Measurements from ENCODE around the gene R3HDM1. TPM values are rescaled to one million over a fixed set of nuclear protein-coding genes. Genes with fewer than 3 reads are reported as not detected.
"Not testable (repeated sequence)": the region's sequence is repeated elsewhere in the genome, so short reads cannot be mapped to it uniquely, and the experiment has no call there.

R3HDM1 gene
- total RNA-seq, 1 donor from 2014 or later: 17.8 TPM

GRCh38 chr2:135709992-135710391 is 178.7 kb downstream of the R3HDM1 start:
- H3K27ac ChIP-seq (replicated peaks): no peak overlapping the region
- H3K4me3 ChIP-seq: no peak overlapping the region
- TF ChIP-seq CTCF (IDR thresholded peaks at IDR 0.05; ENCODE audit: borderline replicate concordance): peak; percentile 98
- H3K36me3 ChIP-seq: peaks cover 4% of the 10 kb centered on the region
- DNase-seq: peak; percentile 57
- intact Hi-C loops (cut with micrococcal nuclease): loop anchor here (10.0 kb wide), 2 partner anchors 235 to 705 kb away; no protein-coding TSS in a partner anchor
- no peaks in the 10 kb centered on the region for H3K9me3 ChIP-seq (replicated peaks)
- H3K27me3 ChIP-seq (ENCODE audit: low read depth): no peaks in the 10 kb centered on the region
- H3K4me1 ChIP-seq: no peaks in the 10 kb centered on the region

GRCh38 chr2:135715086-135715485 is 183.8 kb downstream of the R3HDM1 start:
- not testable (repeated sequence) for H3K27ac ChIP-seq (replicated peaks); DNase-seq; H3K4me3 ChIP-seq; H3K9me3 ChIP-seq (replicated peaks); H3K27me3 ChIP-seq (ENCODE audit: low read depth); H3K4me1 ChIP-seq
- intact Hi-C loops (cut with micrococcal nuclease): loop anchor here (10.0 kb wide), 1 partner anchor 240 kb away; no protein-coding TSS in a partner anchor
- peaks cover 39% of the 10 kb centered on the region for H3K36me3 ChIP-seq

GRCh38 chr2:135728064-135728743 is 196.9 kb downstream of the R3HDM1 start:
- no peaks in the 10 kb centered on the region for H3K27me3 ChIP-seq (ENCODE audit: low read depth)
- DNase-seq: no peak
- no peak overlapping the region for H3K4me3 ChIP-seq
- H3K9me3 ChIP-seq (replicated peaks): no peaks in the 10 kb centered on the region
- intact Hi-C loops (cut with micrococcal nuclease): no loop called here
- H3K4me1 ChIP-seq: no peaks in the 10 kb centered on the region
- H3K27ac ChIP-seq (replicated peaks): no peak overlapping the region
- TF ChIP-seq CTCF (IDR thresholded peaks at IDR 0.05; ENCODE audit: borderline replicate concordance): no peak
- peaks cover 10% of the 10 kb centered on the region for H3K36me3 ChIP-seq

- Histone ChIP-seq H3K9me3 (replicated peaks) (no peaks in the 10 kb centered on the region), H3K27me3 (ENCODE audit: low read depth) (no peaks in the 10 kb centered on the region), H3K4me3 (no peak overlapping the region), H3K27ac (replicated peaks) (no peak overlapping the region), H3K36me3 (no peaks in the 10 kb centered on the region), H3K4me1 (no peaks in the 10 kb centered on the region)
- DNase-seq: no peak
- TF ChIP-seq CTCF (IDR thresholded peaks at IDR 0.05; ENCODE audit: borderline replicate concordance): no peak
- intact Hi-C loops (cut with micrococcal nuclease): no loop called here
Measured at GRCh38 chr2:135732561-135732960, 201.3 kb downstream of the R3HDM1 start.

- Histone ChIP-seq H3K27ac (replicated peaks) (no peak overlapping the region), H3K4me1 (no peaks in the 10 kb centered on the region), H3K4me3 (no peak overlapping the region), H3K36me3 (no peaks in the 10 kb centered on the region), H3K9me3 (replicated peaks) (no peaks in the 10 kb centered on the region), H3K27me3 (ENCODE audit: low read depth) (no peaks in the 10 kb centered on the region)
- intact Hi-C loops (cut with micrococcal nuclease): no loop called here
- DNase-seq: no peak
- TF ChIP-seq CTCF (IDR thresholded peaks at IDR 0.05; ENCODE audit: borderline replicate concordance): no peak
Measured at GRCh38 chr2:135733045-135733444, 201.8 kb downstream of the R3HDM1 start.

- intact Hi-C loops (cut with micrococcal nuclease): no loop called here
- no peak for DNase-seq
- Histone ChIP-seq H3K4me1 (no peaks in the 10 kb centered on the region), H3K27me3 (ENCODE audit: low read depth) (no peaks in the 10 kb centered on the region), H3K4me3 (no peak overlapping the region), H3K36me3 (no peaks in the 10 kb centered on the region), H3K9me3 (replicated peaks) (no peaks in the 10 kb centered on the region), H3K27ac (replicated peaks) (no peak overlapping the region)
- no peak for TF ChIP-seq CTCF (IDR thresholded peaks at IDR 0.05; ENCODE audit: borderline replicate concordance)
Measured at GRCh38 chr2:135736546-135736945, 205.3 kb downstream of the R3HDM1 start.

All from left ventricle myocardium inferior (tissue), 1 donor.